ENCODE measurements around the gene KCNJ10.

The KCNJ10 gene

DNA sequence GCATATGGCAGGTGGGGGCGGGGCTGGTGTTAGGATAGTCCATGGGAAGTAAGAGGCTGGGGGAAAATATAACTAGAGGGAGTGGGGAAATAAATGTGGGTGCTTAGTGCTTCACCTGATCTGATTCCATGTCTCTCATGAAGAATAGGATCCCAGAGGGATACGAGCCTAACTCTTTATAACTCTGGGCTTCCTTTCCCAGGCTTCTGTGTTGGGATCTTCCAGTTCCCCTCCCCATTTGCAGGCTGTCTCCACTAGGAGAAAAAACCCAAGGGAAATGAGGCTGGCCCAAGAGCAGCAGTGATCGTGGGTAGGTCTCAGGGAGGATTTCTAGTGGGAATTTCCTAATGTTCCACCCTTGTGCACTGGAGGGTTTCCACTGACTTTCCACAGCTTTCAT lies 13.0 kb upstream of the KCNJ10 start:
- DNase-seq: no peak

DNA sequence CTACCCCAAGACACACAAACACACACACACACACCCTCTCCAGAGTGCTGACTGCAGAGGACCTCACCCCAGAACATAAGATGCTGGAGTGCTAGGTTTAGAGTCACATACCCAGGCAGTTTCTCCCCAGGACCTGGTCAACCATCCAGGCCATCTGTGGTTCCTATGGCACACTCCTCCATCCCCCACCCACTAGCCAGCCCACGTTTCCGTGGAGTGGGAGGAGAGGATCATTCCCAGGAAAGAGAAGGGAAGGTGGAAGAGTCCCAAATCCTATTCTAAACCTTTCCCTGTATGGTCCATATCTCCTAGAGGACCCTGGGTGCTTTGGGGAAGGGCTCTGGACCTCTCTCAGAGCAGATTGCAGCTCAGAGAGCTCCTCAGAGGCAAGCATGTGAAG lies 12.5 kb upstream of the KCNJ10 start:
- DNase-seq: no peak

DNA sequence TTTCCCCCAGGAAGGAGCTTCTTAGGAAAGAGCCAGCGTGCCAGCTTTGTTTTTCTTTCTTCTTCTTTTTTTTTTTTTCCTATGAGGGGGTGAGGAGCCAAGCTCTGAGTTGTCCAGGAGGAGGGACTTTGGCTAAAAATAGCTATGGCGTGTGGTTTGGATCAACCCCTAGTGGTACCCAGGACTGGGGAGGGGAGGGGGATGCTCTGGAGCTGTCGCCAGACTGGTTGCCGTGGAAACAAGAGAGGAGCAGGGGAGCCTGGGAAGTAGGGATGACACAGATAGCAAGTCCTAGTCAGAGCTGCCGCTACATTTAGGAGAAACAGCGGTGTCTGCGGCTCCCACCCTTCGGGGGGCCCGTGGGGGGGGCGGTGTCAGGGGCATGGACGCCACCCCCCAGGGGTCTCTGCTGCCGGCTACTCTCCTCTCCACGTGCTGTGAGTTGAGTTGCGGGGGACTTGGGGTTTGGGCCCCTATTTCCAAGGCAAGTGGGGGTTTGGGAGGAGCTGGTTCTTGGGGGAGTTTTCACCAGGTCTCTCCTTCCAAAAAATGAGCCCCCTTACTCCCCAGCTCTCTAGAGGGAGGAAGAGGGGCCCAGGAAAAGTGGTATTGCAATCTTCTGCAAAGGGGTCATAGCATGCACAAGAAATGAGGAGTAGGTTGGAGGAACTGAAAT lies 11.4 kb upstream of the KCNJ10 start, which contains the start of gene KCNJ9:
KCNJ9 (plus strand) TSS at position 278 of the 676 bp plus-strand sequence. CDS start 2,493 bp downstream, outside the sequence.
- DNase-seq: no peak

- DNase-seq: no peak
Observed at GRCh38 chr1:160080381-160081100, 10.6 kb upstream of the KCNJ10 start.

- no peak for DNase-seq
Observed at GRCh38 chr1:160079448-160079847, 9.5 kb upstream of the KCNJ10 start.

DNA sequence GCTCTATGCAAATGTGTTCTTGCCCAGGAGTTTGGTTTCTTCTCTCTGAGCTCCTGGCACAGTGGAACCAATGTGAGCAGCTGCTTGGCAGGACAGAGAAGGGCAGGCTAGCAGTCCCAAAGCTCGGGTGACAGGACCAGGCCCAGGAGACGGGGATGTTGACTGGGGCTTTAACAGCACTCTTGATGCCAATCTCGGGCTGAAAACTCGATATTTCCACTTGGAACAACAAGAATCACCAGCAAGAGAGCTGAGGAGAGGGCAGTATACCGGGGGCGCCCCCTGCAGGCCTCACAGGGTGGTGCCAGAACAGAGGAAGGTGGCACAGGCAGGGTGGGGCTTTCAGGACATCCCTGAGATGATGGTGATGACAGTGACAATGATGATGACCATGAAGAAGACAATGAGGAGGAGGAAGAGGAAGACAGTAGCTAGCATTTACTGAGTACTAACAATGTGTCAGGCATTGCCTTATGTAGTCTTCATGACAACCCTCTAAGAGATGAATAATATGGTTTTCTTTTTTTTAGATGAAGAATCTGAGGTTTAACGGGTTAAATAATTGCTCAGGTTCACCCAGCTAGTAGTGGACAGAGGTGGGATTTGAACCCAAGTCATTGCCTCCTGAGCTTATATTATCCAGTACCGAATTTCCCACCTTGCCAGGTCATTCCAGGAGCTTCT lies 8.7 kb upstream of the KCNJ10 start:
- DNase-seq: no peak

- DNase-seq: no peak
Observed at GRCh38 chr1:160077486-160077885, 7.5 kb upstream of the KCNJ10 start.

DNA sequence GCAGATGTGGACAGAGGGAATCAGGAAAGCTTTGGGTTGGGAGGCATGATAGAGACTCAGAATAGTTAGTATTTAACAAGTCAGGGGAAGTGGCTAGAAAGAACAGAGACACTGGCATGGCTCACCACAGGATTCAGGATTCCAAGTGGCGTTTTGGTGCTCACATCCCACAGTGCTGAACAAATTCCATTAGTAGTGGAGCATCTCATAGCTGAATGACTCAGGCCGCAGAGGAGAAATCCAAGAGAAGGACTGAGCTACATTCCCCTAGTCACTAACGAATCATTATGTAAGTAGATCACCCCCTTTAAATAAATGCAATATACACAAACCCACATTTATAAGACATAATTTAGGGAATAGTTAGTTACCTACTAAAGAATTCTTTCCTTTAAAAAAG lies 6.3 kb upstream of the KCNJ10 start:
- DNase-seq: no peak

GRCh38 chr1:160075836-160076235 lies 5.9 kb upstream of the KCNJ10 start:
- no peak for DNase-seq

DNA sequence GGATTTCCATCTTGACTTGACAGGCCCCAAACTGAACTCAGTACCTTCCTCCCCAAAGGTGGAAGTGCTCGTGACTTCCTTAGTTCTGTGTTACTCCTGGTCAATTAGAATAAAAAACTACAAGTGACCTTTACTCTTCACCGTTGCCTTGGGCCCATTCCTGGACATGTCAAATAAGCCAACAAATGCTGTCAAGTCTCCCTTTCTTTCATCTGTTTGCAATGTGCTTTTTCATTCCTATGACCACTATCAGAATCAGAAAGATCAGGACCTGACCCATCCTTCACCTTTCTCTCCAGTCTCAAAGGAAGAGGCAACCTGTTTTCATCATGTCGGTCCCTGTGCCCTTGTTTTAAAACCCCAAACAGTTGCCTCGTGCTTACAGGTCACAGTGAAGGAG lies 4.9 kb upstream of the KCNJ10 start:
- DNase-seq: no peak

DNA sequence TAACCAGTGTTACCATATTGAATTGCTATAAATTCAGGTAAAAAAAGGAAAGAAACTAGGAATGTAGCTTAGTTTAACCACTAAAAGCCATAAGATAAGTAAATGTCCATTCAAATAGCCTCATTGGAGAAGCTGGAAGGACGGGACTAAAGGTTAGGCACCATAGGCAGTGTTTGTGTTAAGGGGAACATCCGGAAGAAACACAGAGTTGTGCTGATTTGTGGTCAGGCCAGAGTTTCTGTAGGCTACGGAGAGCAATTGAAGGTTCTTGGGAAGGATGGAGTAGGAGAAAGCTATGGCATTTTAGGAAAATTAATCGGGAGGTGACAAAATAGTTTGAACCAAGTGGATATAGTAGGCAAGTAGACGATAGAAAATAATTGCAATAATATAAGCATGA lies 1.3 kb upstream of the KCNJ10 start:
- no peak for DNase-seq

DNA sequence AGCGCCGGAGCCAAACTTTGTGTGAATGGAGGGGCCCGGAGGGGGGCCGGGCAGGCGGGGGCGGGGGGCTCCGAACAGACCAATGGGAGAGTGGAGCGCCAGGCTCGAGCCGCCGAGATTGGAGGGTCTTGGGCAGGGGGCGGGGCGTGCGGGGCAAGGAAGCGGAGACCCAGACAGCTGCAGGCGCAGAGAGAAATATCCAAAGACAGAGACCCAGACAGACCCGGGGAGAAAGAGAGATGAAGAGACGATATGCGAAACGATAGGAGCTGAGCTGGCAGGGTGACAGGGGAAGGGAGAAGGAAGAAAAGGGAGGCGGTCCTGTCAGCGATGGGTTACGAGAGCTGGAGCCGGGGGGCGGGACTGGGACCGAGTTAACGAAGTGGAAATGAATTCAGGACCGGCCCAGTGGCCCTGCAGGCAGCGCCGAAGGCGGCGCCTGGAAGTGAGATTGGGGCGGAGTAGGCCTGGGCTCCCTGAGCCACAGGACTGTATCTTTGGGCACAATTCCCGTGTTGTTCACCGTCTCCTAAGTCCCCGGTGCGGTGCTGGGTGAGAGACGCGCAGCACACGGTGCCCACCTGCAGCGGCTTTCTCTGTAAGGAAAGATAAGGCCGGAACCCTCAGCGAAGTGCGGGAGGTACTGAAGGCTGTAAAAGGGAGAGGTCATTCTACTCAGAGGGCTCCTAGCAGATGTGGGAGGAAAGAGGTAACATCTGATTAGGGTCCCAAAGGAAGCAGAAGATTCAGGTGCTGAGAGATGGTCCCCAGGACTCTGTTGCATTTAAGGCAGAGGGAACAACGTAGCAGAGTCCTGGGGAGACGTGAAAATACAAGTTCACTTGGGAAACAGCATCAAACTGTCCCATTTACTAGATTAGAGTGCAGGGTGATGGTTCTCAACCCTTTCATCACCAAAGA lies 543 bp upstream of the KCNJ10 start:
- DNase-seq: peak; percentile 28

GRCh38 chr1:160068225-160068624 lies 1.7 kb downstream of the KCNJ10 start:
- no peak for DNase-seq

GRCh38 chr1:160066829-160067745 lies 2.9 kb downstream of the KCNJ10 start:
- DNase-seq: no peak

DNA sequence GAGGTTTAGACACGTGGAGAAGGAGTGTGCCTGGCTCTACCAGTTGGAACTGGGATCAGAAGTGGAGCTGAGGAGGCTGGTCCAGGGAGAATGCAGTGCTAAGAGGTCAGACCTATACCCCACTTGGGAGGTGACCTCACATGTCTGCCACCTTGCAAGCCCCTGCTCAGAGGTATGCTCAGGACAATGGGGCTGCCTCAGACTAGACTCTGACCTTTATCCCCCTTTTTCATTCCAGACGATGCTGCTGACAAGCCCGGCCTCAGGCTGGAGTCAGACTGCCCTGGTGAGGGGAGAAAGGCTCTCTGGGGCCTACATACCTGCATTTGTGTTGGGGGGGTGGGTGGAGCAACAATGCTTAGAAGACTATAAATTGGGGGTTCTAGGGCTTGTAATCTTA lies 5.2 kb downstream of the KCNJ10 start:
- DNase-seq: no peak

GRCh38 chr1:160064164-160064563 lies 5.8 kb downstream of the KCNJ10 start:
- DNase-seq: no peak

- DNase-seq: no peak
Observed at GRCh38 chr1:160063176-160063575, 6.8 kb downstream of the KCNJ10 start.

DNA sequence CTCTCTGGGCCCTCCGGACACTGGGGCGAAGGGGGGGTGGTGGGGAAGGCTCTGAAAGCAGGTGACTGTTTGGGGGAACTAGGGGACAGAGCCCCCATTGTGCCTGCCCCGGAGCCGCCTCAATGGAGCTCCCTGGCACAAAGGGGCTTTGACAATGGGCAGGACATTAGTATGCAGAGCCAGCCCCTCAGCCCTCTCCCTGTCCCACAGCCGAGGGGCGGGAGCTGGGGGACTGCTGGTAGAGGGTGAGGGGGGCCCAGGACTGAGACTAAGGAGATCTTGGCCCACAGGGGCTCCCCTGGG lies 7.8 kb downstream of the KCNJ10 start:
- DNase-seq: no peak

DNA sequence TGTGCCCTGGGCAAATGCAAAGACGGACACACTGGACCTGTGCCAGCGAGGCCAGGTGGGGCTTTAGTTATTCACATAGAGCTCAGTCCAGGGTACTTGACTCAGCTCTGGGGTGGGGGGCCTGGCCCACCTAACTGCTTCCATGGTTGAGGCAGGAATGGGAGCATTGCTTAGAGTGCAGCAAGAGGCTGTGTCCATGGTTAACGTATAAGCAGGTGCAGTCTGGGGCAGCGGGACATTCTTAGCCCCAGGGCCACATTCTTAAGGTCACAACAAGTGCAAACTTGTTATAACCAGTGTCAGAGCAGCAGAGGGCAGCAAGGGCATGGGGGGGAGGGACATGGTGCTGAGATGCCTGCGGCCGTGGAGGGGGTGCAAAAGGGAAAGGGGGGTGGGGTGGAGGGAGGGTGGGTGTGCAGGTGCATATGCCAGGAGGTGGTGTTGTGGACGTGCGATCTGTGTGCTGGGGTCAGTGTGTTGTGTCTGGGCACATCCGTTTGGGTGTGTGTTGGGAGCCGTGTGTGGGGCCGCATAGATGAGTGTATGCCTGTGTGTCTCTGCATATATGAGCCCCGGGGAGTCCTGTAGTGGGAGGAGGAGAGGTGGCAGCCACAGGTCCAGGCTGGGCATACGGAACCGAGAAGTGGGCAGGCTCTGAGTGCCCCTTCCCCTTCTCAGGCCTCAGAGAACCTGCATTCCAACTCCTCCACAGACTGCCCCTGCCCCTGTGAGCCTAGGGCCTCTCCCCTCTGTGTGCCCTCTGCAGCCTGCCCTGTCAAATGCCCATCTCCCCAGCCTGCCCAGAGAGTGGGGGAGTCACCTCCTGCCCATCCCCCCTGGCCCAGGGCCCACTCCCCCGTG lies 8.4 kb downstream of the KCNJ10 start:
- no peak for DNase-seq

- no peak for DNase-seq
Observed at GRCh38 chr1:160058087-160058486, 11.9 kb downstream of the KCNJ10 start.

GRCh38 chr1:160056648-160057169 lies 13.3 kb downstream of the KCNJ10 start:
- DNase-seq: no peak

Data from NCI-H2029 (cell line).